Measurements from ENCODE around the gene CCDC97.

- TF ChIP-seq, protein P1, sequence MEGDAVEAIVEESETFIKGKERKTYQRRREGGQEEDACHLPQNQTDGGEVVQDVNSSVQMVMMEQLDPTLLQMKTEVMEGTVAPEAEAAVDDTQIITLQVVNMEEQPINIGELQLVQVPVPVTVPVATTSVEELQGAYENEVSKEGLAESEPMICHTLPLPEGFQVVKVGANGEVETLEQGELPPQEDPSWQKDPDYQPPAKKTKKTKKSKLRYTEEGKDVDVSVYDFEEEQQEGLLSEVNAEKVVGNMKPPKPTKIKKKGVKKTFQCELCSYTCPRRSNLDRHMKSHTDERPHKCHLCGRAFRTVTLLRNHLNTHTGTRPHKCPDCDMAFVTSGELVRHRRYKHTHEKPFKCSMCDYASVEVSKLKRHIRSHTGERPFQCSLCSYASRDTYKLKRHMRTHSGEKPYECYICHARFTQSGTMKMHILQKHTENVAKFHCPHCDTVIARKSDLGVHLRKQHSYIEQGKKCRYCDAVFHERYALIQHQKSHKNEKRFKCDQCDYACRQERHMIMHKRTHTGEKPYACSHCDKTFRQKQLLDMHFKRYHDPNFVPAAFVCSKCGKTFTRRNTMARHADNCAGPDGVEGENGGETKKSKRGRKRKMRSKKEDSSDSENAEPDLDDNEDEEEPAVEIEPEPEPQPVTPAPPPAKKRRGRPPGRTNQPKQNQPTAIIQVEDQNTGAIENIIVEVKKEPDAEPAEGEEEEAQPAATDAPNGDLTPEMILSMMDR (IDR thresholded peaks at IDR 0.05) = no peak
- TF ChIP-seq IRF3 (IDR thresholded peaks at IDR 0.05; ENCODE audit: low read depth, low read length) (no peak), EZH2phosphoT487 (IDR thresholded peaks at IDR 0.05; ENCODE audit: borderline replicate concordance, low read depth) (no peak), YY1 (IDR thresholded peaks at IDR 0.05; ENCODE audit: low read depth) (no peak), EP300 (IDR thresholded peaks at IDR 0.05; ENCODE audit: borderline replicate concordance in 1 of 2, low read depth in 1 of 2, low read length in 1 of 2) (no peak), SMC3 (IDR thresholded peaks at IDR 0.05; ENCODE audit: low read depth, low read length) (no peak)
Measured at GRCh38 chr19:41263042-41263849, 46.7 kb upstream of the CCDC97 start.

Measured in SK-N-SH (cell line).